SH-SY5Y (cell line): ENCODE data around the gene VPS45.

Experiments
- GATA2 ChIP-seq: IDR thresholded peaks from 2 replicates; pipeline ENCODE4 v1.6.1; 2011; ENCODE audit warnings: mild to moderate bottlenecking, low read depth, low read length
- GATA3 ChIP-seq: IDR thresholded peaks from 2 replicates; pipeline ENCODE4 v1.6.1; 2011; ENCODE audit warnings: low read depth, mild to moderate bottlenecking, low read length, moderate library complexity

Gene VPS45

GRCh38 chr1:150159550-150159949, 92.0 kb downstream of the VPS45 start:
- TF ChIP-seq GATA2 (no peak), GATA3 (no peak)

- no peak for TF ChIP-seq GATA2
- no peak for TF ChIP-seq GATA3
Measured at GRCh38 chr1:150160964-150161621, 93.5 kb downstream of the VPS45 start.

- TF ChIP-seq GATA2: no peak
- TF ChIP-seq GATA3: no peak
Measured at GRCh38 chr1:150161747-150162581, 94.4 kb downstream of the VPS45 start.

- TF ChIP-seq GATA3 (no peak), GATA2 (no peak)
Measured at GRCh38 chr1:150162582-150162861, 94.9 kb downstream of the VPS45 start.

- TF ChIP-seq GATA3 (no peak), GATA2 (no peak)
Measured at GRCh38 chr1:150162862-150163706, 95.5 kb downstream of the VPS45 start.

GRCh38 chr1:150164224-150164623, 96.6 kb downstream of the VPS45 start:
- no peak for TF ChIP-seq GATA3
- no peak for TF ChIP-seq GATA2

GRCh38 chr1:150164779-150165178, 97.2 kb downstream of the VPS45 start:
- TF ChIP-seq GATA2 (no peak), GATA3 (no peak)

GRCh38 chr1:150165622-150166612, 98.3 kb downstream of the VPS45 start:
- TF ChIP-seq GATA2 (no peak), GATA3 (no peak)

- TF ChIP-seq GATA2: 0 out of 2 replicates have a peak, but pooled peaks have one; percentile 21
- no peak for TF ChIP-seq GATA3
Measured at GRCh38 chr1:150168960-150169601, 101.5 kb downstream of the VPS45 start.

GRCh38 chr1:150171801-150172200, 104.2 kb downstream of the VPS45 start:
- TF ChIP-seq GATA3: no peak
- no peak for TF ChIP-seq GATA2

- TF ChIP-seq GATA2: no peak
Measured at GRCh38 chr1:150173141-150173585, 105.6 kb downstream of the VPS45 start.

- no peak for TF ChIP-seq GATA2
- TF ChIP-seq GATA3: no peak
Measured at GRCh38 chr1:150176593-150176992, 109.0 kb downstream of the VPS45 start.

GRCh38 chr1:150178548-150178947, 111.0 kb downstream of the VPS45 start:
- TF ChIP-seq GATA2: no peak
- no peak for TF ChIP-seq GATA3
